Measurements from ENCODE around the gene UNC13C.

The UNC13C gene

GRCh38 chr15:54307926-54308325, 329.7 kb downstream of the UNC13C start:
- Histone ChIP-seq H3K9ac (ENCODE audit: low read depth, low read length) (no peak overlapping the region), H3K36me3 (ENCODE audit: insufficient read depth, low read length) (no peaks in the 10 kb centered on the region), H3K9me3 (replicated peaks; ENCODE audit: low read length) (peaks cover 4% of the 10 kb centered on the region), H3K4me3 (ENCODE audit: low read length) (no peak overlapping the region), H3K4me2 (ENCODE audit: low read length) (no peak overlapping the region), H3K4me1 (ENCODE audit: control insufficient read depth, insufficient read depth, low read length) (no peaks in the 10 kb centered on the region), H3K27me3 (ENCODE audit: control insufficient read depth, insufficient read depth, low read length) (no peaks in the 10 kb centered on the region)

GRCh38 chr15:54312528-54312927, 334.3 kb downstream of the UNC13C start:
- no peaks in the 10 kb centered on the region for H3K36me3 ChIP-seq (ENCODE audit: insufficient read depth, low read length)
- no peaks in the 10 kb centered on the region for H3K9me3 ChIP-seq (replicated peaks; ENCODE audit: low read length)
- H3K4me3 ChIP-seq (ENCODE audit: low read length), result no peak overlapping the region
- H3K4me1 ChIP-seq (ENCODE audit: control insufficient read depth, insufficient read depth, low read length), result no peaks in the 10 kb centered on the region
- H3K4me2 ChIP-seq (ENCODE audit: low read length), result no peak overlapping the region
- H3K9ac ChIP-seq (ENCODE audit: low read depth, low read length), result no peak overlapping the region
- H3K27me3 ChIP-seq (ENCODE audit: control insufficient read depth, insufficient read depth, low read length), result no peaks in the 10 kb centered on the region

GRCh38 chr15:54321426-54321825, 343.2 kb downstream of the UNC13C start:
- Histone ChIP-seq H3K9ac (ENCODE audit: low read depth, low read length) (no peak overlapping the region), H3K4me2 (ENCODE audit: low read length) (no peak overlapping the region), H3K27me3 (ENCODE audit: control insufficient read depth, insufficient read depth, low read length) (no peaks in the 10 kb centered on the region), H3K4me1 (ENCODE audit: control insufficient read depth, insufficient read depth, low read length) (no peaks in the 10 kb centered on the region), H3K4me3 (ENCODE audit: low read length) (no peak overlapping the region), H3K9me3 (replicated peaks; ENCODE audit: low read length) (no peaks in the 10 kb centered on the region), H3K36me3 (ENCODE audit: insufficient read depth, low read length) (no peaks in the 10 kb centered on the region)

- Histone ChIP-seq H3K9me3 (replicated peaks; ENCODE audit: low read length) (peaks cover under 1% of the 10 kb centered on the region), H3K4me1 (ENCODE audit: control insufficient read depth, insufficient read depth, low read length) (no peaks in the 10 kb centered on the region), H3K27me3 (ENCODE audit: control insufficient read depth, insufficient read depth, low read length) (no peaks in the 10 kb centered on the region), H3K4me2 (ENCODE audit: low read length) (no peak overlapping the region), H3K9ac (ENCODE audit: low read depth, low read length) (no peak overlapping the region), H3K36me3 (ENCODE audit: insufficient read depth, low read length) (no peaks in the 10 kb centered on the region), H3K4me3 (ENCODE audit: low read length) (no peak overlapping the region)
These were observed 344.1 kb downstream of the UNC13C start for GRCh38 chr15:54322341-54322740.

GRCh38 chr15:54345301-54345700, 367.1 kb downstream of the UNC13C start:
- H3K9ac ChIP-seq (ENCODE audit: low read depth, low read length), result no peak overlapping the region
- no peak overlapping the region for H3K4me3 ChIP-seq (ENCODE audit: low read length)
- no peaks in the 10 kb centered on the region for H3K9me3 ChIP-seq (replicated peaks; ENCODE audit: low read length)
- no peaks in the 10 kb centered on the region for H3K4me1 ChIP-seq (ENCODE audit: control insufficient read depth, insufficient read depth, low read length)
- no peak overlapping the region for H3K4me2 ChIP-seq (ENCODE audit: low read length)
- H3K27me3 ChIP-seq (ENCODE audit: control insufficient read depth, insufficient read depth, low read length), result no peaks in the 10 kb centered on the region
- no peaks in the 10 kb centered on the region for H3K36me3 ChIP-seq (ENCODE audit: insufficient read depth, low read length)

GRCh38 chr15:54345827-54346226, 367.6 kb downstream of the UNC13C start:
- no peak overlapping the region for H3K4me3 ChIP-seq (ENCODE audit: low read length)
- no peaks in the 10 kb centered on the region for H3K36me3 ChIP-seq (ENCODE audit: insufficient read depth, low read length)

GRCh38 chr15:54347082-54347827, 369.0 kb downstream of the UNC13C start:
- no peak overlapping the region for H3K4me2 ChIP-seq (ENCODE audit: low read length)
- H3K4me1 ChIP-seq (ENCODE audit: control insufficient read depth, insufficient read depth, low read length), result no peaks in the 10 kb centered on the region
- H3K27me3 ChIP-seq (ENCODE audit: control insufficient read depth, insufficient read depth, low read length), result no peaks in the 10 kb centered on the region
- no peaks in the 10 kb centered on the region for H3K36me3 ChIP-seq (ENCODE audit: insufficient read depth, low read length)
- H3K9me3 ChIP-seq (replicated peaks; ENCODE audit: low read length), result no peaks in the 10 kb centered on the region
- H3K9ac ChIP-seq (ENCODE audit: low read depth, low read length), result no peak overlapping the region
- no peak overlapping the region for H3K4me3 ChIP-seq (ENCODE audit: low read length)

More at GRCh38 chr15:54345827-54346226, 367.6 kb downstream of the UNC13C start:
- H3K4me2 ChIP-seq (ENCODE audit: low read length), result no peak overlapping the region
- no peaks in the 10 kb centered on the region for H3K9me3 ChIP-seq (replicated peaks; ENCODE audit: low read length)
- H3K4me1 ChIP-seq (ENCODE audit: control insufficient read depth, insufficient read depth, low read length), result no peaks in the 10 kb centered on the region
- no peaks in the 10 kb centered on the region for H3K27me3 ChIP-seq (ENCODE audit: control insufficient read depth, insufficient read depth, low read length)
- no peak overlapping the region for H3K9ac ChIP-seq (ENCODE audit: low read depth, low read length)

GRCh38 chr15:54353726-54354125, 375.5 kb downstream of the UNC13C start:
- no peaks in the 10 kb centered on the region for H3K27me3 ChIP-seq (ENCODE audit: control insufficient read depth, insufficient read depth, low read length)
- H3K4me1 ChIP-seq (ENCODE audit: control insufficient read depth, insufficient read depth, low read length), result no peaks in the 10 kb centered on the region
- H3K4me3 ChIP-seq (ENCODE audit: low read length), result no peak overlapping the region
- no peak overlapping the region for H3K9ac ChIP-seq (ENCODE audit: low read depth, low read length)
- no peaks in the 10 kb centered on the region for H3K36me3 ChIP-seq (ENCODE audit: insufficient read depth, low read length)
- H3K9me3 ChIP-seq (replicated peaks; ENCODE audit: low read length), result peaks cover 4% of the 10 kb centered on the region
- H3K4me2 ChIP-seq (ENCODE audit: low read length), result no peak overlapping the region

- Histone ChIP-seq H3K4me1 (ENCODE audit: control insufficient read depth, insufficient read depth, low read length) (no peaks in the 10 kb centered on the region), H3K4me2 (ENCODE audit: low read length) (no peak overlapping the region), H3K36me3 (ENCODE audit: insufficient read depth, low read length) (no peaks in the 10 kb centered on the region), H3K27me3 (ENCODE audit: control insufficient read depth, insufficient read depth, low read length) (no peaks in the 10 kb centered on the region), H3K9me3 (replicated peaks; ENCODE audit: low read length) (peaks cover 4% of the 10 kb centered on the region), H3K4me3 (ENCODE audit: low read length) (no peak overlapping the region), H3K9ac (ENCODE audit: low read depth, low read length) (no peak overlapping the region)
These were observed 376.1 kb downstream of the UNC13C start for GRCh38 chr15:54354341-54354740.

GRCh38 chr15:54364961-54365360, 386.7 kb downstream of the UNC13C start:
- Histone ChIP-seq H3K9ac (ENCODE audit: low read depth, low read length) (no peak overlapping the region), H3K4me2 (ENCODE audit: low read length) (no peak overlapping the region), H3K4me3 (ENCODE audit: low read length) (no peak overlapping the region), H3K36me3 (ENCODE audit: insufficient read depth, low read length) (no peaks in the 10 kb centered on the region), H3K4me1 (ENCODE audit: control insufficient read depth, insufficient read depth, low read length) (no peaks in the 10 kb centered on the region), H3K27me3 (ENCODE audit: control insufficient read depth, insufficient read depth, low read length) (no peaks in the 10 kb centered on the region), H3K9me3 (replicated peaks; ENCODE audit: low read length) (peaks cover 4% of the 10 kb centered on the region)

- no peaks in the 10 kb centered on the region for H3K4me1 ChIP-seq (ENCODE audit: control insufficient read depth, insufficient read depth, low read length)
- H3K4me2 ChIP-seq (ENCODE audit: low read length), result no peak overlapping the region
- no peaks in the 10 kb centered on the region for H3K27me3 ChIP-seq (ENCODE audit: control insufficient read depth, insufficient read depth, low read length)
- H3K4me3 ChIP-seq (ENCODE audit: low read length), result no peak overlapping the region
- H3K9ac ChIP-seq (ENCODE audit: low read depth, low read length), result no peak overlapping the region
- no peaks in the 10 kb centered on the region for H3K36me3 ChIP-seq (ENCODE audit: insufficient read depth, low read length)
- H3K9me3 ChIP-seq (replicated peaks; ENCODE audit: low read length), result peaks cover 5% of the 10 kb centered on the region
These were observed 395.1 kb downstream of the UNC13C start for GRCh38 chr15:54373332-54373731.

Measured in skeletal muscle satellite cell (primary cell).